NCI-H345 treated with DMSO at 0.1 percent for 48 hours (cell line): ENCODE results near the gene GRK2.

Source experiments
- DNase-seq: peaks from one replicate; lab custom pipeline; 2025; ENCODE audit not compliant: unreplicated experiment; lab: John Stamatoyannopoulos, UW

GRK2 gene

DNA sequence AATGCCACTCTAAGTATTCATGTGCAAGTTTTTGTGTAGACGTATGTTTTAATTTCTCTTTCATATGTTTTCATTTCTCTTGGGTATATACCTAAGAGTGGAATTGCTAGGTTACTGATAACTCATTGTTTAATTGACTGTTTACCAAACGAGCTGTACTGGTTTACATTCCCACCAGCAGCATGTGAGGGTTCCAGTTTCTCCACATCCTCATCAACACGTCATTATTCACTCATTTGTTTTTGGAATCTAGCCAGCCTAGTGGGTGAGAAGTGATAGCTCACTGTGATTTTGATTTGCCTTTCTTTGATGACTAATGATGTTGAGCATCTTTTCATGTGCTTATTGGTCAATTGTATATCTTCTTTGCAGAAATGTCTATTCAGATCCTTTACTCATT, 26.8 kb downstream of the GRK2 start:
- no peak for DNase-seq

DNA sequence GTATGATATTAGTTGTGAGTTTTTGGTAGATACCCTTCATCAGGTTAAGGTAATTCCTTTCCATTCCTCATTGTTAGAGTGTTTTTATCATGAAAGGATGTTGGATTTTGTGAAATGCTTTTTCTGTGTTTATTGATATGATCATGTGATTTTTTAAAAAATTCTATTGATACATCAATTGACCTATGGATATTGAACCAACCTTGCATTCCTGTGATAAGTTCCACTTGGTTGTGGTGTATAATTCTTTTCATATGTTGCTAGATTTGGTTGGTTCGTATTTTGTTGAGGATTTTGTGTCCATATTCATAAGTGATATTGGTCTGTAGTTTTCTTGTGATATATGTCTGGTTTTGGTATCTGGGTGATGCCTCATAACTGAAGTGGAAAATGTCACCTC, 29.6 kb downstream of the GRK2 start:
- DNase-seq = no peak

DNA sequence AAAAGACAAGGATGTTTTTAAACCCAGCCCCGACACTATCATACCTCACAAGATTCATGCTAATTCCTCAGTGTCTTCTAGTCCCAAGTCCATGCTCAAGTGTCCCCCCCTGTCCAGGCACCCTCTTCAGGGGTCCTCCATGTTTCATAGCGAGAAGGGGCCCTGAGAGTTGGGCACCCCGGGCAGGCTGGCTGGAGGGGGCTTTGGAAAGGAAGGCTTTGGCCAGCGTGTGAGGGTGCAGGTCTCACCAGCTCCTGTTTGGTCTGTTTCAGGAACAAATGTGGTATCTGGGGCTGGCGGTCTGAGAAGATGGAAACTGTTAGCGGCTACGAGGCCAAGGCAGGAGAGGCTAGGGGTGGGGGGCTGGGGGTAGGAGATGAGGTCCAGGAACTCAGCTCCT, 32.5 kb downstream of the GRK2 start:
- no peak for DNase-seq

DNA sequence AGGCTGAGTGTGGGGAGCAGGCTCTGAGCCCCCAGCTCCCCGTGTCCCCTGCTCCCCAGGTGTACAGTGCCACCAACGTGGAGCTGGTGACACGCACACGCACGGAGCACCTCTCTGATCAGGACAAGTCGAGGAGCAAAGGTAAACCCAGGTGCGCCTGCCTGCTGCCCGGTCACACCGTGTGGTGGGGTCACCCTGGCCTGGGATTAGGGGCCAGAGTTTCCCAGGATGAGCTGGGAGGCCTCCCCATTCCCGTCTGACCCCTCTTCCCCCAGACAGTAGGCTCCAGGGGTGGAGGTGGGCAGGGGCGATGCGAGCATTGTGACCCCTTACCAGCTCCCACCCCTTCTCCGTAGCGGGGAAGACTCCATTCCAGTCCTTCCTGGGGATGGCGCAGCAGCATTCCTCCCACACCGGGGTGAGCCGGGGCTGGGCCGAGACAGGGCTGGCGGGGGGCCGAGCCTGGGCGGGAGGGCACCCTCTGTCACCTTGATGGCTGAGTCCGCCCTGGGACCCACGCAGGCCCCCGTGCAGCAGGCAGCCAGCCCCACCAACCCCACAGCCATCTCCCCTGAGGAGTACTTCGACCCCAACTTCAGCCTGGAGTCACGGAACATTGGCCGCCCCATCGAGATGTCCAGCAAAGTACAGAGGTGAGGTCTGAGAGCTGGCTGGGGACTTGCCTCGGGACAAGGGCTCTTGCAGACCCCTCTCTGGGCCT, 33.4 kb downstream of the GRK2 start:
- DNase-seq = no peak

DNA sequence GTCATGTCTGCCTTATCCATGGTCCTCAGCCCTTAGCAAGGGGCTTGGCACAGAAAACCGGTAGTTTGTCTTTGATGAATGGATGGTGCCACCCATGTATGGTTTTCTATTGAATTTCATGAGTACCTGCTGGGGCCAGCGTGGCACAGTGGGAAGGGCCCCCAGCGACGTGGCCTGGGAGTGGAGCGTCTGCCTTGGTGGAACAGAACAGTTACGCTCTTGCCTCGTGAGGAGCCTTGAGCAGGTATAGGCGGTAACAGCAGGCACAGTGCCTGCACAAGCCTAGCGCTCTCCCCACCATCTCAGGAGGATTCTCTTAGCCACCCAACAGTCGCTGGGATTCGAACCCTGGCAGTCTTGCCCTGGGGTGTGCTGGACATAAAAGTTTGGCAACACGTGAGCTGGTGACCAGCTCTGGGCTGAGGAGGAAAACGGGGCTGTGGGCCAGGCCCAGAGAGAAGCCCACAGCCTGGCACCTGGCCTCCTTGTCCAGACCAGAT, 34.0 kb downstream of the GRK2 start:
- no peak for DNase-seq

DNA sequence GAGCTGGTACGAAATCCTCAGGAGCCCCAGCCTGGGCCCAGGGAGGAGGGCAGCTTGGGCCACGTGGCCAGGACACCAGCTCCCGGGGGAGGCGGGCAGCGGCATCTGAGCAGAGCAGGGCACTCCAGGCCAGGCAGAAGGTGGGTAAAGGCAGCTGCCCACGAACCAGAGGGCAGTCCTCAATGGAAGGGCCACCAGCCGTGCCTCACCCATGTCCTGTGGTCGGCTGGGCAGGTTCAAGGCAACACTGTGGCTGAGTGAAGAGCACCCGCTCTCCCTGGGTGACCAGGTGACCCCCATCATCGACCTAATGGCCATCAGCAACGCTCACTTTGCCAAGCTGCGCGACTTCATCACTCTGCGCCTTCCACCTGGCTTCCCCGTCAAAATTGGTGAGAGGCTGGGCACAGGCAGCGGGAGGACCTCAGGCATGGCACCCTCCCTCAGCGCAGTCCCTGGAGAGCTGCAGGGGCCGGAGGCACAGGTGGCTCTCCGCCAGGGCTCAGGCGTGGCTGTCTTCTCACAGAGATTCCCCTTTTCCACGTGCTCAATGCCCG, 34.6 kb downstream of the GRK2 start:
- no peak for DNase-seq

DNA sequence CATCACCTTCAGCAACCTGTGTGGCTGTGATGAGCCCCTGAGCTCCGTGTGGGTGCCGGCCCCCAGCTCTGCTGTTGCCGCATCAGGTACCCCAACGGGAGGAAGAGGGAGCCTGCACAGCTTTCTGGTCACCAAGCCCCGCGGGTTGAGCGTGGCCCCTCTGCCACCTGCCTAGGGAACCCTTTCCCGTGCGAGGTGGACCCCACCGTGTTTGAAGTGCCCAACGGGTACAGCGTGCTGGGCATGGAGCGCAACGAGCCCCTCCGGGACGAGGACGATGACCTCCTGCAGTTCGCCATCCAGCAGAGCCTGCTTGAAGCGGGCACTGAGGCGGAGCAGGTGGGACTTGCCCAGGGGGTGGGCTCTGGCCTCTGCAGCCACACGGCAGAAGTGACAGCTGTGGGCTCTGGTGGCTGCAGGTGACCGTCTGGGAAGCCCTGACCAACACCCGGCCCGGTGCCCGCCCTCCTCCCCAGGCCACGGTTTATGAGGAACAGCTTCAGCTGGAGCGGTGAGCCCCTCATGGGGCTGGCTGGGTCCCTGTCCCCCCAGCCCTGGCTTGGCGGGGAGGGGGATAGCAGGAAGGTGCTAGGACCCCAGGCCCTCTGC, 35.1 kb downstream of the GRK2 start:
- DNase-seq = no peak

DNA sequence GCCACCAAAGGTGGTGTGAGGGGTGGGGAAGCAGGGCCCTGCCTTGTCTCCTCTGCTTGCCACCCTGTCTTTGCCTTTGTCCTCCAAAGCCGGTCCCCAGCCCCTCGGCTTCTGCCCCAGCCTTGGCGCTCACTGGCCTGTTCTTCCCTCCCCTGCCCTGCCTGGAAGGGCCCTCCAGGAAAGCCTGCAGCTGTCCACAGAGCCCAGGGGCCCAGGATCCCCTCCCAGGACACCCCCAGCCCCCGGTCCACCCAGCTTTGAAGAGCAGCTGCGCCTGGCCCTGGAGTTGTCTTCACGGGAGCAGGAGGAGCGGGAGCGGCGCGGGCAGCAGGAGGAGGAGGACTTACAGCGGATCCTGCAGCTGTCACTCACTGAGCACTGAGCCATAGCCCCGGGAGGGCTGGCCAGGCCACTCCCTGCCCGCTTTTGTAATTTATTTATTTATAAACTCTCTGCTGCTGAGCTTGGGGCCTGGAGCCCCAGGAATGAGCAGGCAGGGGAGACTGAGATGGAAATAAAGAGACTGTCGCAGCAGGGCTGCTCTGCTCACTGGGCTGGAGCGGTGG, 35.8 kb downstream of the GRK2 start:
- DNase-seq = peak; percentile 65

DNA sequence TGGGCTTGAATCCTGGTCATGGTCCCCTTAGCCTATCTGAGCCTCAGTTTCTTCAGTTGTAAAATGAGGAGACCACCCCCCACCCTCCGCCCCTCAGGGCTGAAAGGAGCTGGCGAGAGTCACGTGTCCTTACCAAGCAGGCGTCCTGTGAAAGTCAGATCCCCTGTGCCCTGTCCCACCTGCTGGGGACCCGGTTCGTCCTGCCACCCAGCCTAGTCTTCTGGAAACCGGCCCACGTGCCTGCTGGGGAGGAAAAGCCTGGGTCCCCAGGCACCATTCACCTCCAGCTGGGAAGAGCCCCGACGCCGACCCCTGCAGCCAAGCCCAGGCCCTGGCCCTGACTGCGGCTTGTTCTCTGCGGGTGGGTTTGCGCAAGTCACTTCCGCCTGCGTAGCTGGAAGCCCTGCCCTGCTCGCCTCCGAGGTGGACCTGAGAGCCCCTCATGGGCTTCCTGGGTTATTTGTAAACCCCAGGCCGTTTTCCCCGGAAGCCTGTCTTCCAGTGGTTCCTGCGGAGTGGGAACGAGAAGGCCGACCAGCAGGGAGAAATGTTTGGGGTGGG, 36.4 kb downstream of the GRK2 start:
- DNase-seq = peak; percentile 8

DNA sequence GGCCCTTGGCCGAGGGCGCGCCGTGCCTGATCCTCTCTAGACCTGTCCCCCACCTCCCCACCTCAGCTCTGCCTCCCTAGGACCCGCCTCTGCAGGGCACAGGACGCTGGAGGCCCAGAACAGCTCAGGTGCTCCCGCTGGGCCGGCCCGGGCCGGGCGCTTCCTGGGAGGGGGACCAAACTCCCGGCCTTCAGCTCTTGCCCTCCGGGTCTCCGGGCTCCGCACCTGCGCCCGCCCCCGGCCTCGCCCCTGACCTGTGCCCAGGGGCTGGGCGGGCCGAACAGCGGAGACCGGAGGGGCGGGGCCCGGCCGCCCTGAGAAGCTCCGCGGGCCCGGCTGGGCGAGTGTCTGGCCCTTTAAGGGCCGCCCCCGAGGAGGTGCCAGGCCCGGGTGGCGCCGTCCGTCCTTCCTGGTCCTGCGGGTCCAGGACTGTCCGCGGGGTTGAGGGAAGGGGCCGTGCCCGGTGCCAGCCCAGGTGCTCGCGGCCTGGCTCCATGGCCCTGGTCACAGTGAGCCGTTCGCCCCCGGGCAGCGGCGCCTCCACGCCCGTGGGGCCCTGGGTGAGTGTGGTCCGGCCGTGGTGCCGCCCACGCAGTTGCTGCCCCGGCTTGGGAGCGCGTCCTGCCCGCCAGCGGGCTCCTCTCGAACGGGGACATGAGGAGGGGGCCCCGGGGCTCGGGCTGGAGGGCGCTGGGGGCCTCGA, 37.0 kb downstream of the GRK2 start, which contains the start of gene SSH3:
TSS of gene SSH3 (plus strand) at position 399 of the 703 bp plus-strand sequence. CDS start at position 495, 96 bp downstream.
- DNase-seq = peak; percentile 49

DNA sequence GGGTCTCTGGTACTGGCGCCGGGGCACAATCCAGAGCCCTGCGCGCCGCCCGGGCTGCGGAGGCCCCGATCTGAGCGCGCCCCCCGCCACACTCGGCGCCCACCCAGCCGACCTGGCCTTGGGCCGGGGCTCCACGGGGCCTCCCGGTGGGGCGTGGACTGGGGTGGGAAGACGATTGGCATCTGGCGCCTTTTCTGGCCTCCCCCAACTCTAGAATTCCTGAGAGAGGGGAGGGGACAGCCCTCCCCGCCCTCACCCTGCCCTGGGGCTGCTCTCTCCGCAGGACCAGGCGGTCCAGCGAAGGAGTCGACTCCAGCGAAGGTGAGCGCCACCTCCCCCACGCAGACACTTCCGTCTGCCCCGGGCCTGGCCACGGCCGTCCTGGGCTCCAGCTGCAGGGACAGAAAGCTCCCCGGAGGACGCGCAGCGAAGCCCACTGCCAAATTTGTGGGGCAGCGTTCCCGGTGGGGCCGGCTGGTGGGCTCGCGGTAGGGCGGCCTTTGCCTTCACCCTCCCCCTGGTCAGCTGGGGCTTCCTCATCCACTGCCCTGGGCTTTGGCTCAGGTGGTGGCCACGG, 37.6 kb downstream of the GRK2 start:
- DNase-seq = no peak

DNA sequence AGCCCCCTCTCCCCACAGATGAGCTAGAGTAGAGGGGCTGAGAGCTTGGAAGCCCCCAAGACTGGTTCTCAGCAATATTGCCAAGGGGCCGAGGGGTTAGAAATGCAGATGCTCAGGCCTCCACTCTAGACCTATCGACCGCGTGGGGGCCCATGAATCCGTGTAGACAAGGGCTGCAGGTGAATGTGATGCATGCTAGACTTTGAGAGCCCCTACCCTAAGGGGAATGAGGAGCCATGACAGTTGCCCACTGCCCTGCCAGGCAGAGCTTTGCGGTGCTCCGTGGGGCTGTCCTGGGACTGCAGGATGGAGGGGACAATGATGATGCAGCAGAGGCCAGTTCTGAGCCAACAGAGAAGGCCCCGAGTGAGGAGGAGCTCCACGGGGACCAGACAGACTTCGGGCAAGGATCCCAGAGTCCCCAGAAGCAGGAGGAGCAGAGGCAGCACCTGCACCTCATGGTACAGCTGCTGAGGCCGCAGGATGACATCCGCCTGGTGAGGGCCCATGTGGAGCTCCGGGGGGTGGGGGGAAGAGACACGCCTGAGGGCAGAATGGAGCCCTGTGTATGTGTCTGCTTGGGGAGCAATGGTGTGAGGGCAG, 38.3 kb downstream of the GRK2 start:
- DNase-seq = no peak

DNA sequence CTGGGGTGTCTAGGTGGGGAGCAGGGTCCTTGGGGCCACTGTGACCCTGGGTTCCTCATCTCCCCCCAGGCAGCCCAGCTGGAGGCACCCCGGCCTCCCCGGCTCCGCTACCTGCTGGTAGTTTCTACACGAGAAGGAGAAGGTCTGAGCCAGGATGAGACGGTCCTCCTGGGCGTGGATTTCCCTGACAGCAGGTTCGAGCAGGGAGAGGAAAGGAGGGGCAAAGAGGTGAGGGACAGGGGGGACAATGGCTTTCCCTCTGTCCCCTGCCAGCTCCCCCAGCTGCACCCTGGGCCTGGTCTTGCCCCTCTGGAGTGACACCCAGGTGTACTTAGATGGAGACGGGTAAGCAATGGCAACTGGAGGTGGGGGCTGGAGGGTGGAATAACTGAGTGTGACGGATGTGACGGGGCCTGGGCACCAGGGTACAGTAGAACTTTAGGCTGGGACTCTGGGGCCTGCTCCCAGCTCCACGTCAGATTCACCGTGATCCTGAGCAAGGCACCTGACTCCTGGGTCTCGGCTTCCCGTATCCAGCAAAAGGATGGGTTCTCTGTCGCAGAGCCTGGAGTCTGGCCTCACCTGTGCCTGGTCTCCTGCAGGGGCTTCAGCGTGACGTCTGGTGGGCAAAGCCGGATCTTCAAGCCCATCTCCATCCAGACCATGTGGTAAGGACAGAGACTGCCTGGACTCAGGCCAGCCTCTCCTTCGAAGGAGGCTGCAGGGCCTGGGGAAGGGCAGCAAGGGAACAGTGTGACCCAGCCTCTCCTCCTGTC, 40.7 kb downstream of the GRK2 start:
- DNase-seq = no peak

DNA sequence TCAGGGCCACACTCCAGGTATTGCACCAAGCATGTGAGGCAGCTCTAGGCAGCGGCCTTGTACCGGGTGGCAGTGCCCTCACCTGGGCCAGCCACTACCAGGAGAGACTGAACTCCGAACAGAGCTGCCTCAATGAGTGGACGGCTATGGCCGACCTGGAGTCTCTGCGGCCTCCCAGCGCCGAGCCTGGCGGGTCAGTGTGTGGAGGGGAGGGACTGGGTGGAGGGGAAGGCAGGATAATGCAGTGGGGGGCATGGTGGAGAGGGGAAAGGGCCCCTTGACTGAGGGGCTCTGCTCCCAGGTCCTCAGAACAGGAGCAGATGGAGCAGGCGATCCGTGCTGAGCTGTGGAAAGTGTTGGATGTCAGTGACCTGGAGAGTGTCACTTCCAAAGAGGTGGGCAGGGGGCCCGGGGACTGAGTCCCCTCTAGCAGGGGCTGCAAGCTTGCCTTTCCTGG, 41.3 kb downstream of the GRK2 start:
- no peak for DNase-seq

DNA sequence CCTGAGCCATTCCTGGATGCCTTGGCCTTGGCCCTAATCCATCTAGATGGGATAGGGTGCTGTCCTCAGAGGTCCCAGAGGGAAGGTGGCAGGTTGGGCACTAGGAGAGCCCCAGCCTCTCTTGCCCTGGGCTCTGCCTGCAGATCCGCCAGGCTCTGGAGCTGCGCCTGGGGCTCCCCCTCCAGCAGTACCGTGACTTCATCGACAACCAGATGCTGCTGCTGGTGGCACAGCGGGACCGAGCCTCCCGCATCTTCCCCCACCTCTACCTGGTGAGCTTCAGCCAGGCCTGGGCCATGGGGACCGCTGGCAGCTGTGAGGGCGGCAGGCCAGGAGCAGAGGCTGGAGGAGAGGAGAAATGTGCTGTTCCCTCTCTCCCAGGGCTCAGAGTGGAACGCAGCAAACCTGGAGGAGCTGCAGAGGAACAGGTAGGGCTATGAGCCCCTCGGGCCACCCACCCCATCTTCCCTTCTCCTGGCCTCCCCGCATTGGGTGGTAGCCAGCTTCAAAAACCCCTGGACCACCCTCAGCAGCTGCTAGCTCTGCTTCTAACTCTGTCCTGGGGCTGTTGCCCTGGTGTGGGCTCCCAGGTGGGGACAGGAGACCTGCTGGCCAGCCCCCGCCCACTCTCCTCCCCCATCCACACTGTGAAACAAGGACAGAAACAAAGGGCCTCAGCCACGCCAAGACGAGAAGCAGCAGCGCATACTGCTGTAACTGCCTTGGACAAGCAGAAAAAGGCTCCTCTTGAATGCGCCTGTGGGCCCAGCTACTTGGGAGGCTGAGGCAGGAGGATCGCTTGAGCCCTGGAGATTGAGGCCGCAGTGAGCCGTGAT, 42.0 kb downstream of the GRK2 start:
- no peak for DNase-seq

DNA sequence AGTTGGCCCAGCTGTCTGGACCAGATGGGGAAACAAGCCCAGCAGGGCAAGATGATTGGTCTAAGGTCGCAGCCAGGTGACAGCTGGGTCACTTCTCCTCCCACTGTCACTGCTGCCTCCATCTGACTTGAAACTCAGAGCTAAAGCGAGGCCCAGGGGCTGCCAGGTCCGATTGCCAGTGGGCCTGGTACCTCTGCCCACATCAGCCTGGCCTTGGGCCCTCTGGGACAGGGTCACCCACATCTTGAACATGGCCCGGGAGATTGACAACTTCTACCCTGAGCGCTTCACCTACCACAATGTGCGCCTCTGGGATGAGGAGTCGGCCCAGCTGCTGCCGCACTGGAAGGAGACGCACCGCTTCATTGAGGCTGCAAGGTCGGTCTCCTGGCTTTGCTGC, 42.9 kb downstream of the GRK2 start:
- DNase-seq = no peak

DNA sequence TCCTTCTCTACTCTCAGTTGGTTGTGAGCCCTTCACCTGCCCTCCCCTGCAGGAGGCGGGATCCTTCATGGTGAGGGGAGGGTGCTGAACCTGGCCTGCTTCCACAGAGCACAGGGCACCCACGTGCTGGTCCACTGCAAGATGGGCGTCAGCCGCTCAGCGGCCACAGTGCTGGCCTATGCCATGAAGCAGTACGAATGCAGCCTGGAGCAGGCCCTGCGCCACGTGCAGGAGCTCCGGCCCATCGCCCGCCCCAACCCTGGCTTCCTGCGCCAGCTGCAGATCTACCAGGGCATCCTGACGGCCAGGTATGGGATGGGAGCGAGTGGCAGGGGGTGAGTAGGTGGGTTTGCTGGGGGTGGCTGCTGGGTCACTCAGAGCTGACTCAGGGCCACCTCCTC, 43.4 kb downstream of the GRK2 start:
- DNase-seq = no peak

DNA sequence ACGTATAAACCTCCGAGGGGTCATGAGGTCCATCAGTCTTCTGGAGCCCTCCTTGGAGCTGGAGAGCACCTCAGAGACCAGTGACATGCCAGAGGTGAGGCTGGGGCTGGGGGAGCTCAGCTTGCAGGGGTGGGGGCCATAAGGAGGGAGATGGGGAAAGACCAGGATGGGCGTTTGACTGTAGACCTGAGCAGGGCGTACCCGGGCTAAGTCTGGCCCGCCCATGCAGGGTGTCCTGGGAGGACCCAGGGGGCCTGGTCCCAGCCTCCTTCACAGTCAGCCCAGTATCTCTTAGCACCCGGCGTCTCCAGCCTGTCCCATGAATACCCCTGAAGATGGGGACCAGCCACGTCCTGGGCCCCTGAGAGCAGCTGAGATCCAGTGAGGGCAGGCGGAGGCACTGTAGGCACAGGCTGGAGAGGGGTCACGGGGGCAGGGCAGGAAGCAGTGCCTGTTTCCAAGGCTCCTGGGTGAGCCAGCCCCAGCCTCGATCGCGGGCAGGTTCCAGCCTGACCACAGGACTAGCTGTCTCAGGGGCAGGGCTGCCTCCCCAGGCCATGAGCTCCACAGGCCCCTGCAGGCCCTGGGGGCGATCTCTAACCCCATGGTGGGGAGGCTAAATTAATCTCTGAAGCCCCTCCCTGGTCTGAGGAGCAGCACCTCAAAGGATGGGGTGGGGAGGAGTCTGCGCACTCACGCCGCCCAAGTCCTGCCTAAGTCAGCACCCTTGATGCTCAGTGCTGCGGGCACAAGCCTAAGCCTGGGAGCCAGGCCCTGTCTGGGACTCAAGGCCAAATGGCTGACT, 44.2 kb downstream of the GRK2 start:
- no peak for DNase-seq
